ENCODE measurements around the gene CCDC30.

Gene CCDC30

DNA sequence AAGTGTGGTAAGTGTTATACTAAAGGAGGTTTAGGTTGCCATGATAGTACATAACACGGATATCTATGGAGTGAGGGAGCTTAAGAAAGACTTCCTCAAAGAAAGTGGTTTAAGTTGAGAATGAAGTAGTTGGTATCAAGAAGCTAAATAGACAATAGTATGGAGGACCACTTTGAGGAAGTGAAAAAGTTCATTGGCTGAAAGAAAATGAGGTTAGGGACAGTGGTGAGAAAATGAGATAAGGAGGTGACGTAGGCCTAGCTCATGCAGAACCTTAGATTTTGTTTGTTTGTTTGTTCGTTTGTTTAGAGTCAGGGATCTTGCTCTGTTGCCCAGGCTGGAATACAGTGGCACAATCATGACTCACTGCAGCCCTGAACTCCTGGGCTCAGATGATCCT, 122.9 kb downstream of the CCDC30 start:
- no peak for DNase-seq (ENCODE audit: low read depth, low spot score)
- ChIA-PET POLR2A (no interaction called here), CTCF (interaction anchor here (0.8 kb wide), 1 partner anchor 9 kb away, joined by 3 read pairs; no protein-coding TSS in a partner anchor)
- TF ChIP-seq, protein P1, sequence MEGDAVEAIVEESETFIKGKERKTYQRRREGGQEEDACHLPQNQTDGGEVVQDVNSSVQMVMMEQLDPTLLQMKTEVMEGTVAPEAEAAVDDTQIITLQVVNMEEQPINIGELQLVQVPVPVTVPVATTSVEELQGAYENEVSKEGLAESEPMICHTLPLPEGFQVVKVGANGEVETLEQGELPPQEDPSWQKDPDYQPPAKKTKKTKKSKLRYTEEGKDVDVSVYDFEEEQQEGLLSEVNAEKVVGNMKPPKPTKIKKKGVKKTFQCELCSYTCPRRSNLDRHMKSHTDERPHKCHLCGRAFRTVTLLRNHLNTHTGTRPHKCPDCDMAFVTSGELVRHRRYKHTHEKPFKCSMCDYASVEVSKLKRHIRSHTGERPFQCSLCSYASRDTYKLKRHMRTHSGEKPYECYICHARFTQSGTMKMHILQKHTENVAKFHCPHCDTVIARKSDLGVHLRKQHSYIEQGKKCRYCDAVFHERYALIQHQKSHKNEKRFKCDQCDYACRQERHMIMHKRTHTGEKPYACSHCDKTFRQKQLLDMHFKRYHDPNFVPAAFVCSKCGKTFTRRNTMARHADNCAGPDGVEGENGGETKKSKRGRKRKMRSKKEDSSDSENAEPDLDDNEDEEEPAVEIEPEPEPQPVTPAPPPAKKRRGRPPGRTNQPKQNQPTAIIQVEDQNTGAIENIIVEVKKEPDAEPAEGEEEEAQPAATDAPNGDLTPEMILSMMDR (IDR thresholded peaks at IDR 0.05; ENCODE audit: insufficient read depth, low read length, missing control alignments), result no peak
- H3K4me3 ChIP-seq (ENCODE audit: low read depth, low read length), result no peak overlapping the region

DNA sequence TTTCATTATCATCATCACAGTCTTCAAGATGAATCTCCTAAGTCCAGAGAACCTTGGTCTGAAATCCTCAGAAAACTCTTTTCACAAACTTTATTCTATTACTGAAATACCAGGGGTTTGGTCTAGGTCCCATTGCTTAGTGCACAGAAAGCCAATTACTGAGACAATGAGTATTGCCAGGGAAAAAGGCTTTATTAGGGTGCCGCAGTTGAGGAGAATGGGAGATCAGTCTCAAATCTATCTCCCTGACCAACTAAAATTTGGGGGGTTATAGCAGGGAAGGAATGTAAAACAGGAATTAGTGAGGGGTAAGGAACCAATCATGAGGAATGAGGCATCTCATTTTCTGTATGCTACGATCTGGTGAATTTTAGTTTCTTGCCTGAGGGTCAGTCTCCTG, 124.7 kb downstream of the CCDC30 start:
- no peak overlapping the region for H3K4me3 ChIP-seq (ENCODE audit: low read depth, low read length)
- ChIA-PET POLR2A (no interaction called here), CTCF (no interaction called here)
- no peak for DNase-seq (ENCODE audit: low read depth, low spot score)
- TF ChIP-seq, protein P1 (IDR thresholded peaks at IDR 0.05; ENCODE audit: insufficient read depth, low read length, missing control alignments), result no peak

DNA sequence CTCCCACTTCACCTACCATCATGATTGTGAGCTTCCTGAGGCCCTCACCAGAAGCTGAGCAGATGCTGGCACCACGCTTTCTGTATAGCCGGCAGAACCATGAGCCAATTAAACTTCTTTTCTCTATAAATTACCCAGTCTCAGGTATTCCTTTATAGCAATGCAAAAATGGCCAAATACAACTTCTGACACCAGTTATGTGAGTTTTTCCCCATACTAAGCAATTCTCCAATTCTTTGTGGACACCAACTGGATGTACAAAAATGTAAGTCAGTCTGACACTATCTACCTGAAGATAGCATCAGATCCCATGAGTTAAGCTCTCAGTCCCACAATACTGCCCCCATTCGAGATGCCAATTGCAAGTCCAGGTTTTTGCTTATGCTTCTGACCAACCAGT, 129.7 kb downstream of the CCDC30 start:
- CTCF ChIA-PET, result no interaction called here
- no peak for DNase-seq (ENCODE audit: low read depth, low spot score)
- POLR2A ChIA-PET, result no interaction called here
- no peak overlapping the region for H3K4me3 ChIP-seq (ENCODE audit: low read depth, low read length)
- TF ChIP-seq, protein P1 (IDR thresholded peaks at IDR 0.05; ENCODE audit: insufficient read depth, low read length, missing control alignments), result no peak

DNA sequence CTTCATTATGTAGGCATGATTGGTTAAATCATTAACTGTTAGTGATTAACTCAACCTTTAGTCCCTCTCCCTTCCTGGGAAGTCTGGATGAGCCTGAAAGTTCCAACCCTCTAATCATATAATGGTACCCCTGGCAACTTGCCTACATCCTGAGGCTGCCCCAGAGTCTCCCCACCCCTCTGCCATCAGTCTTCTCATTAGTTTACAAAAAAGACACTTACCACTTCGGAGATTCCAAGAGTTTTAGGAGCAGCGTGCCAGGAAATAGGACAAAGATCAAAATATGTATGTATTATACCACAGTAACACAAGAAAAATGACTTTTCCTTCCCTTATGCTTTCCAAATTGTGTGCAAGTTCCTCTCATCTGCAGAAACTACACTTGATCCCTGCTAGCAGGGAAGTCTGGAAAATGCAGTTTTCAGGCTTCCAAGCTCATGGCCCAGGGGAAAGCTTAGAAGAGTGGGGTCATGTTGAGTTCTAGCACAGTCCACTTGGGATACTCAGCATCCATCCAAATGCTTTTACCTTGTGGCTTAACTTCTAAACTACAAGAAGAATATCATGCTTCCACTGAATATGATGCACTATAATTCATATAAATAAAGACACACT, 130.5 kb downstream of the CCDC30 start:
- H3K4me3 ChIP-seq (ENCODE audit: low read depth, low read length), result no peak overlapping the region
- TF ChIP-seq, protein P1 (IDR thresholded peaks at IDR 0.05; ENCODE audit: insufficient read depth, low read length, missing control alignments), result no peak
- no peak for DNase-seq (ENCODE audit: low read depth, low spot score)
- ChIA-PET CTCF (interaction anchor here (1.6 kb wide), 1 partner anchor 15 kb away, joined by 6 read pairs; no protein-coding TSS in a partner anchor), POLR2A (no interaction called here)

DNA sequence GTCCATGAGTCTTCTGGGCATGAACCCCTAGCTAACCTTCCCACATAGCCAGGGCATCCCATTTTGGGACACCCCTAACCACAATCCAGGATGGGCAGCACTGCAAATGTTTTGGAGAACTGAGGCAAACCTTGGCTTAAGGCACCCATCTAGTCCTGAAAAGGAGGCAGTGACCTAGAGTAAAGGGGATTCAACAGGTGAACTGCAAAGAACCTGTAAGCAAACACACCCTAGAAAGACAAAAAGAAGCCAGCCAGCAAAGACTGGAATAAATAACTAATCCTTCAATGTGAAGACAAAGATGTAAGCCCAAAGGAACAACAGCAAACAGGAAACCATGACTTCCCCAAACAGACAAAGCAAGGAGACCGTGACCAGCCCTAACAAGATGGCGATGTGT, 138.4 kb downstream of the CCDC30 start:
- CTCF ChIA-PET, result no interaction called here
- TF ChIP-seq, protein P1 (IDR thresholded peaks at IDR 0.05; ENCODE audit: insufficient read depth, low read length, missing control alignments), result no peak
- POLR2A ChIA-PET, result no interaction called here
- H3K4me3 ChIP-seq (ENCODE audit: low read depth, low read length), result no peak overlapping the region
- DNase-seq (ENCODE audit: low read depth, low spot score), result no peak

DNA sequence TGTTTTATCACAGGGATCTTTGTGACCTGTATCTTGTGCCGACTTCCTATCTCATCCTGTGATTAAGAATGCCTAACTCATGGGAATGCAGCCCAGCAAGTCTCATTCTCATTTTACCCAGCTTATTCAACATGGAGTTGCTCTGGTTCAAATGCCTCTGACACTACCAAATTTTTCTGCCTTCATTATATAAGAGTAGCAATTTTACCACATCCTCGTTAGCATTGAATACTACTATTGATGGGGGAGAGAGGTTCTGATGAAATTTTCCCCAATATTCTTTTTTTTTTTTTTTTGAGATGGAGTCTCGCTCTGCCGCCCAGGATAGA, 150.7 kb downstream of the CCDC30 start:
- CTCF ChIA-PET, result no interaction called here
- no peak overlapping the region for H3K4me3 ChIP-seq (ENCODE audit: low read depth, low read length)
- POLR2A ChIA-PET, result no interaction called here
- no peak for DNase-seq (ENCODE audit: low read depth, low spot score)
- TF ChIP-seq, protein P1 (IDR thresholded peaks at IDR 0.05; ENCODE audit: insufficient read depth, low read length, missing control alignments), result no peak

Data from AG04449 (cell line).